IPS DF 4.7 (cell line): Measurements from ENCODE around the gene FILIP1L.

ENCODE experiments used
- DNase-seq: peaks from one replicate; pipeline ENCODE4 v3.0.0-alpha.2; 2013; ENCODE audit warnings: low spot score; ENCODE audit errors: extremely low read depth

Gene FILIP1L

GRCh38 chr3:99978221-99978620 lies 136.1 kb downstream of the FILIP1L start:
- no peak for DNase-seq

GRCh38 chr3:99976584-99976983 lies 137.7 kb downstream of the FILIP1L start:
- DNase-seq: no peak

GRCh38 chr3:99974989-99975388 lies 139.3 kb downstream of the FILIP1L start:
- DNase-seq: no peak

GRCh38 chr3:99972380-99973104 lies 141.8 kb downstream of the FILIP1L start:
- no peak for DNase-seq

GRCh38 chr3:99971761-99972160 lies 142.5 kb downstream of the FILIP1L start:
- no peak for DNase-seq

- DNase-seq: no peak
Measured at GRCh38 chr3:99970198-99970597, 144.1 kb downstream of the FILIP1L start.

GRCh38 chr3:99969136-99969535 lies 145.2 kb downstream of the FILIP1L start:
- DNase-seq: no peak

GRCh38 chr3:99967796-99968195 lies 146.5 kb downstream of the FILIP1L start:
- DNase-seq: no peak

GRCh38 chr3:99966662-99967416 lies 147.5 kb downstream of the FILIP1L start:
- no peak for DNase-seq

- DNase-seq: no peak
Measured at GRCh38 chr3:99965681-99966408, 148.5 kb downstream of the FILIP1L start.

- DNase-seq: no peak
Measured at GRCh38 chr3:99965077-99965476, 149.2 kb downstream of the FILIP1L start.

GRCh38 chr3:99962703-99963102 lies 151.6 kb downstream of the FILIP1L start:
- DNase-seq: no peak

- DNase-seq: no peak
Measured at GRCh38 chr3:99961756-99962515, 152.4 kb downstream of the FILIP1L start.

- DNase-seq: no peak
Measured at GRCh38 chr3:99960941-99961340, 153.4 kb downstream of the FILIP1L start.

GRCh38 chr3:99960123-99960878 lies 154.0 kb downstream of the FILIP1L start:
- no peak for DNase-seq

- DNase-seq: no peak
Measured at GRCh38 chr3:99958222-99958912, 155.9 kb downstream of the FILIP1L start.

GRCh38 chr3:99957151-99957796 lies 157.0 kb downstream of the FILIP1L start:
- DNase-seq: no peak

- DNase-seq: no peak
Measured at GRCh38 chr3:99955773-99956562, 158.3 kb downstream of the FILIP1L start.
